SU-DHL-6 (cell line): ENCODE measurements around the gene ALCAM.

ENCODE experiments used
- EZH2phosphoT487 ChIP-seq: fragments of 200-600 bp; sonication (generic), shearing (Covaris generic); conservative IDR thresholded peaks from 2 replicates; pipeline ENCODE4 v1.6.1; 2018; ENCODE audit warnings: mild to moderate bottlenecking, antibody characterized with exemption, low read length, moderate library complexity, mixed read lengths
- TF ChIP-seq, protein P1 (sequence below): fragments of 200-600 bp; sonication (generic); IDR thresholded peaks from one replicate; pipeline ENCODE4 v1.5.1; 2017; ENCODE audit warnings: antibody characterized with exemption, mild to moderate bottlenecking, low read length, moderate library complexity; ENCODE audit not compliant: insufficient read depth, poor library complexity, severe bottlenecking

DNA sequence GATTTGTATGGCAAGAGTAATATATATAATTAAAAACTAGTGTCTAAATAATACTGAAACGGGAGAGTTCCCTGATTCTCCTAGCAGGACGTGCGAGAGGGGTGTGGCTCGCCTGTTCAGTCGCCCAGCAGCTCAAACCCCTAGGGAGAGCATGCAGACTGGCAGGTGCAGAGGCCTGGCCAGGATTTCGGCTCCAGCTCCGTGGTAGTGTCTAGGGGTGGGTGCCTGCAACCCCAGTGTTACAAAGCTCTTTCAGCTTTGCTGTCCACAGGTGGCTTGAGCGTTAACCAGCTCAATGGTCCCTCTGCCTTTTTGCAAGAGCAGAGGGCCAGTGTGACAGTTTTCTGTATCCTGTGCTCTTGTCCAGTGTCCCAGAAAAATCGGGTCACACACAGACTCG is 226.6 kb downstream of the ALCAM start:
- TF ChIP-seq, protein P1, sequence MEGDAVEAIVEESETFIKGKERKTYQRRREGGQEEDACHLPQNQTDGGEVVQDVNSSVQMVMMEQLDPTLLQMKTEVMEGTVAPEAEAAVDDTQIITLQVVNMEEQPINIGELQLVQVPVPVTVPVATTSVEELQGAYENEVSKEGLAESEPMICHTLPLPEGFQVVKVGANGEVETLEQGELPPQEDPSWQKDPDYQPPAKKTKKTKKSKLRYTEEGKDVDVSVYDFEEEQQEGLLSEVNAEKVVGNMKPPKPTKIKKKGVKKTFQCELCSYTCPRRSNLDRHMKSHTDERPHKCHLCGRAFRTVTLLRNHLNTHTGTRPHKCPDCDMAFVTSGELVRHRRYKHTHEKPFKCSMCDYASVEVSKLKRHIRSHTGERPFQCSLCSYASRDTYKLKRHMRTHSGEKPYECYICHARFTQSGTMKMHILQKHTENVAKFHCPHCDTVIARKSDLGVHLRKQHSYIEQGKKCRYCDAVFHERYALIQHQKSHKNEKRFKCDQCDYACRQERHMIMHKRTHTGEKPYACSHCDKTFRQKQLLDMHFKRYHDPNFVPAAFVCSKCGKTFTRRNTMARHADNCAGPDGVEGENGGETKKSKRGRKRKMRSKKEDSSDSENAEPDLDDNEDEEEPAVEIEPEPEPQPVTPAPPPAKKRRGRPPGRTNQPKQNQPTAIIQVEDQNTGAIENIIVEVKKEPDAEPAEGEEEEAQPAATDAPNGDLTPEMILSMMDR, result no peak
- no peak for TF ChIP-seq EZH2phosphoT487
